HG03571 (cell line): ENCODE results near the gene AK3.
"Not testable (repeated sequence)": the region's sequence is repeated elsewhere in the genome, so short reads cannot be mapped to it uniquely, and the experiment has no call there.

ENCODE experiments used
- ATAC-seq: cut with Tn5 transposase; IDR thresholded peaks from one replicate; pipeline ENCODE4 v1.9.1; 2021; ENCODE audit not compliant: unreplicated experiment

Gene AK3

DNA sequence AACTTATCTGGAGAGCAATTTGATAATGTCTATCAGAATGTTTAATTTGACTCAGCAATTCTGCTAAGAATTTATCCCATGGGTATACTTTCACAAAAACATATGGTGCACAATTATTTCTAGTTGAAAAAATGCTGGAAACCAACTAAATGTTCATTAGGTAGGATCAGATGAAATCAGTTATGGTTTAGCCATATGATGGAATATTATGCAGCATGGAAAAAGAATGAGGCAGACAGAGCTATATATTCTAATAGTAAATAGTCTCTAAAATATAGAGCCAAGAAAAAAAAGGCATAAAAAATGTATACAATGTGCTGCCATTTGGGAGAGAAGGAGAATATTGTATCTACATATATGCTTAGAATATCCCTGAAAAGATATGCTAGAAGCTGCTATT is 71.1 kb downstream of the AK3 start:
- no peak for ATAC-seq

DNA sequence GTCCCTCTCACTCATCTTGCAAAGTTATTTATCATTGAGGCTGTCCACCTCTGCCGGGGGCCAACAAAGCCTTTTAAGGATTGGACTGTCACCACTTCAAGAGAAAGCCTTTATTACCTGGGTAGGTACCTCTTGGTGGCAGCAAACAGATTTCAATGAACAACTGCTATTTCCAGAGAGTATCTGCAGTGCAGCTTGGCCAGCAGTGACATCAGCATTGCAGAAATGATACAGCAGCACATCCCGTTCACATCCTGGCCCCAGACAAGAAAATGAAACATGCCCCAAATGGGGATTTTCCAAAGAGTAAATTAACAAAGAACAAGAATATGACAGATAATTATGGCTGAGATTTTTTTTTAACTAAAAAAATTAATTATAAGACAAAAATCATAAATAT is 72.4 kb downstream of the AK3 start:
- ATAC-seq, result no peak

DNA sequence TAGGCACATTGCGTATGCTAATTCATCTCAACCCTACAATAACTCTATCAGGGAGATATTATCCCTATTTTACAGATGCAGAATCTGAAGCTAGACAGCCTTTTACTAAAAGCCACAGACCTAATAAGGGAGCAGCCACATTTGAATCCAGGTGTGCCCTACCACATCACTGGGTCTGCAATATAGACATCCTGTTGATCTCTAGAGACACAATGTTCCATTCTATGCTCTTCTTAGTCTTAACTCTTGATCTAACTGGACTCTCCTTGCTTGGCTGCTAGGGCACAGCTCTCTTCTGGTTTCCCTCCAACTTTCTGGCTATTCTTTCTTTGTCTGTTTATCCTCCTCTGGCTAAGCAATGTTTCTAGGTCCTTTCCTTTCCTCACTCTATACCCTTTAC is 73.3 kb downstream of the AK3 start:
- no peak for ATAC-seq

DNA sequence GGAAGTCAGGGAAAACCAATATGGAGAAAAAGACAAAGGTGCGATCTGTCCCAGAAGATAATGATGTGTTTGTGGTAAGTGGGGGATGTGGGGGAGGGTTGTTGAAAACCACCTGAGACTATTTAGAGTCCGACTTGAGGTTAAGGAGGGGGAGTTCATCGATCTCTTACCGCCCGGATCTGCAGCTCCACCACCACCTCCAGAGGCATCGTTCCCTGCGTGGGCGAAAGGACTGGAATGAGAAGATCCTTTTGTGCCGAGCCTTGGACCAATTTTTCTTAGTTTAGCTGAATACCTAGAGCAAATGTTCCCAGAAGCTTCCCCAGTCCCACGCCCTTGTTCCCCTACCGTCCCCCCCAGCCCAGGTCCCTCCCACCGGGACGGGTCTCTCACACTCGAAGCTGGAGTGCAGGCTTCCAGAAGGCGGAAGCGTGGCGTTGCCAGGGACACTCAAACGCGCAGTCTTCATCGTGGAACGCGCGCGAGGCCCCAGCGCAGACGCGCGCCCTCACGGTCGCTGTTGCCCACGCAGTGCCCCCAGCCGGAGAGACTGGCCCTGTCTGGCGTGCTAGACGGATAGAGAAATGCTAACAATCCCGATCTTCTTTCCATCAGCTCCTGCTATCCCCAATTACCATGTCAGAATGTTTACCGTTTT is 74.8 kb downstream of the AK3 start, which contains the start of gene SPATA6L:
Gene SPATA6L, minus strand, starts transcription at position 439 of the 658 bp plus-strand sequence. Its CDS starts 230 bp downstream, at position 209.
- no peak for ATAC-seq

DNA sequence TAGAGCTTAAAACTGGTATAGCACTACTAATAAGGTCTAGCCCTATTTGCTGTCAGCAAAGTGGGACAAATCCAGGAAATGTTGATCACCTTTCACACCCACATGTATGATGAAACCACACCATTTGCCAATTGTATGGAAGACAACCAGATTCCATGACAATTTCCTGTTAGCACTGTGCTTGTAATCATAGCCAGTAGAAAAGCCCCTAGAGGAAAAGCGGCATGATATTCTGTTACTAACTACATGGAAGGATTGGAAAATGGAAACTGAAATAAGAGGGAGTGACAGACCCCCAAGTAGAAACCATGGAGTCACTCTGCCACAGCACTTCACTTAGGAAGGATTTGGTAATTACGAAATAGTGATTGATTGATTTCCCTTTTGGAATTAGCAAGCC is 75.6 kb downstream of the AK3 start:
- no peak for ATAC-seq

DNA sequence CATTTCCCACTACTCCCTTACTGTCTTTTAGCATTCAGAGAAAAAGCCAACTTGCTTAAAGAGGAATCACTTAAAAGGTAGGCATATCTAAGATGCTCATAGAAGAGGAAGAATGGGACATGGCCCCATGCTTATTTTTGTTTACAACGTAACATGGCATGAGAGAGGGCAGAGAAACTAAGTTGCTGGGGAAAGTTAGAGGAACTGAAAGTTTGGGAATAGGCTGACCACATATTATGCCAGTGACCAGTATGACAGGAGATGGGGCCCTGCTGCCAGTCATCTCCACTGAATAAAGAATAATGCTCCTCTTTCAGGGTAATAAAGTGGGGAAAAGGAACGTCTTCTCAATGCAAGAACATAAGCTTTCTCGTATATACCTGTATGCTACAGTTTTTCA is 77.0 kb downstream of the AK3 start:
- no peak for ATAC-seq

DNA sequence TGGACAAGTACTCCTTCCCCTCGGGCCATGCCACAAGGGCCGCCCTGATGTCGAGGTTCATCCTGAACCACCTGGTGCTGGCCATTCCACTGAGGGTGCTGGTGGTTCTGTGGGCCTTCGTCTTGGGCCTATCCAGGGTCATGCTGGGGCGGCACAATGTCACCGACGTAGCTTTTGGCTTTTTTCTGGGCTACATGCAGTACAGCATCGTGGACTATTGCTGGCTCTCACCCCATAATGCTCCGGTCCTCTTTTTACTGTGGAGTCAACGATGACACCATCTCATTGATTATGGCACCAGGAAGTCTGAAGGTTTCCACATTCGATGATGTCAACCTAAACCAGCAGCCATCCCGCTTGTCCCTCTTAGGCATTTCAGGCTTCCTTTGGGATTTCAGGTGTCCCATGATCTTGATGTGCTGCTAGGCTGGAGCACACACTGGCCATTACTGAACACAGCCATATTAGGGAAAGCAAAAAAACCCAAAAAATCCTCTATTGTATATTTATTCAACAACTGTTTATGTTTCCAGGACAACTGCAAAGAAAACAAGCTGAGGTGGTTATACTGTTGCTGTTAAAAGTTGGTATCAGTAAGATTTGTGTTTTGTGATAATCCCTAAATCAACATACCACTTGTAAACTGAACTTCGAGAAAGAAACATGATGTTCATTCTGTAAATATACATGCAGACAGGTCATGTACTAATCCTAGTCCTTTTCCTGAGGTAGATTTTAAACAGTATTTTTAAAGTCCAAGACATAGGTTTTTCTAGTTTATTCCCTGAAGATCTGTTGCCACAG is 77.8 kb downstream of the AK3 start:
- no peak for ATAC-seq

DNA sequence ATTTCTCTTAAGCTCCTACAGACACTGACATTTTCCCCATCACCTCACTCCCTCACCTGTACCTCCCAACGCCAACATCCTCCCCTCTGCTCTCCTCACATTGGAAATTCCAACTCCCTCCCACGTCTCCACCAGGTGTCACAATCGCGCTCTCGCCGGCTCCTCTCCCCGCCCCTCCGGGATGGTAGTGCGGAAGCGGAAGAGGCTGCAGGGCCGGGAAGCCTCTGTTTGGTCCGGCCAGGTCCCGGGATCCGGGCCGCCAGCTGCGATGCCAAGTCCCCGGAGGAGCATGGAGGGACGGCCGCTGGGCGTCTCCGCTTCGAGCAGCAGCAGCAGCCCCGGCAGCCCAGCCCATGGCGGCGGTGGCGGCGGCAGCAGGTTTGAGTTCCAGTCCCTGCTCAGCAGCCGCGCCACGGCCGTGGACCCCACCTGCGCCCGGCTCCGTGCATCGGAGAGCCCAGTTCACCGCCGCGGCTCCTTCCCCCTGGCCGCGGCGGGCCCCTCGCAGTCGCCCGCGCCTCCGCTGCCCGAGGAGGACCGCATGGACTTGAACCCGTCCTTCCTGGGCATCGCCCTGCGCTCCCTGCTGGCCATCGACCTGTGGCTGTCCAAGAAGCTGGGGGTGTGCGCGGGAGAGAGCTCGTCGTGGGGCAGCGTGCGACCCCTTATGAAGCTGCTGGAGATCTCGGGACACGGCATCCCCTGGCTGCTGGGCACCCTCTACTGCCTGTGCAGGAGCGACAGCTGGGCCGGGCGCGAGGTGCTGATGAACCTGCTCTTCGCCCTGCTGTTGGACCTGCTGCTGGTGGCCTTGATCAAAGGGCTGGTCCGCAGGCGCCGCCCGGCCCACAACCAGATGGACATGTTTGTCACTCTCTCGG is 78.7 kb downstream of the AK3 start, which contains the start of gene PLPP6:
Gene PLPP6, plus strand, starts transcription at position 187 of the 881 bp plus-strand sequence. Its CDS starts 82 bp downstream, at position 269.
- ATAC-seq, result peak; percentile 93

DNA sequence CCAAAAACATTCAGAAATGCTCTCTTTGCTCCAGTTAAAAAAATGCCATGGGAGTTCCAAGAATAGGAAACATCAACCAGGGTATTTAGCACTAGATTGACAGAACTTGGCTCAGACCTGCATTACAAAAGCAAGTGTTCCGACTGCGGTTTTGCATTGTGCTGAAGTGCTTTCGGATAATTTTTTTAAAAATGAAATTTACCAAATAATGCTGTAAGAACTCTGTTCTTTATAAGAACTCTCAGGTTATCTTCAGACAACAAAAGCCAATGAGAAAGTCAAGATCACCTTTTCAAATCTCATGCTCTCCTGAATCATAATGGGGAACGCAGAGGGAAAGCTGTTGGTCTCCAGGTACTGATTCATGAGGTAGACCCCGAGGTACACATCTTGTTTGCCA is 79.4 kb downstream of the AK3 start:
- ATAC-seq, result no peak

DNA sequence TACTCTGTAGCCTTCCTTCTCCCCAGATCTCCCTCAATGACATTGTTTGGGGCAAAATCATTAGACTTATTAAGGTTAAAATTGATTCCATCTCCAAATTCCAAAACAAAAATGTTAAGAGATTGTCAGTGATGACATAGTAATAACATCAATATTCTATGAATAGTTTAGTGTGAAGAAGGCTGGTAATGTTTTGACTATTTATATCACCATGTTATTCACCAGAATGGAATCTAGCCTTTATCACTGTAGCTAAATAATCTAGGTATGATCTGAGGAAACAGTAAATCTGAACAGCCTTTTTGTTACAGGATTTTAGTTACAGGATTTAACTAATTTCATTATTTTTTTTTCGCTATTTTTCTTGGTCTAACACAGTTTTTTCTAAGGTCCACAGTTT is 79.8 kb downstream of the AK3 start:
- ATAC-seq, result no peak

DNA sequence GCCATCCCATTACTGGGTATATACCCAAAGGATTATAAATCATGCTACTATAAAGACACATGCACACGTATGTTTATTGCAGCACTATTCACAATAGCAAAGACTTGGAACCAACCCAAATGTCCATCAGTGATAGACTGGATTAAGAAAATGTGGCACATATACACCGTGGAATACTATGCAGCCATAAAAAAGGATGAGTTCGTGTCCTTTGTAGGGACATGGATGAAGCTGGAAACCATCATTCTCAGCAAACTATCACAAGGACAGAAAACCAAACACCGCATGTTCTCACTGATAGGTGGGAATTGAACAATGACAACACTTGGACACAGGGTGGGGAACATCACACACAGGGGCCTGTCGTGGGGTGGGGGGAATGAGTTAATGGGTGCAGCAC is 80.3 kb downstream of the AK3 start:
- ATAC-seq, result not testable (repeated sequence)
